Activated gamma-delta T cell treated with anti-CD3 and anti-CD28 coated beads, Interleukin-2, amount 50 U/mL, for 16 hours (primary cell): Measurements from ENCODE around the gene EFCAB14.
A peak's percentile ranks its signal among the peaks of the same experiment; 100 is the strongest.
"Not testable (repeated sequence)": the region's sequence is repeated elsewhere in the genome, so short reads cannot be mapped to it uniquely, and the experiment has no call there.

ENCODE experiments used
- DNase-seq: peaks from one replicate; pipeline ENCODE4 v3.0.0-alpha.2; 2020; ENCODE audit warnings: low read depth

EFCAB14 gene

DNA sequence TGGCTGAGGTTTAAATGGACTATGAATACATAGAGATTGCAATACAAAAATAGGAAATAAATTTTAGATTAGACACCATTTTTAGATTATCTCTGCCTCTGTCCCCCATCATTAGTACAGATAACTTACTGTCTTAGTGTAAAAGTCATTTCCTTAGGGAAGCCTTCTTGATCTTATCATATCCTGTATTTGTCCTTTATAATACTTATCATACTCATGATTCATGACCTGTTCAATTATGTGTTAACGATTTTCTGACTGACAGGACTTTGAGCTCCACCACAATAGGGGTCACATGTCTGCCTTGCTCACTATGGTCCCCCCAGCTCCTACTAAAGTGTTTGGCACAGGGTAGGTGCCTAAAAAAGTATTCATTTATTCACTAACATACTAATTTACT lies 32.7 kb downstream of the EFCAB14 start:
- no peak for DNase-seq

DNA sequence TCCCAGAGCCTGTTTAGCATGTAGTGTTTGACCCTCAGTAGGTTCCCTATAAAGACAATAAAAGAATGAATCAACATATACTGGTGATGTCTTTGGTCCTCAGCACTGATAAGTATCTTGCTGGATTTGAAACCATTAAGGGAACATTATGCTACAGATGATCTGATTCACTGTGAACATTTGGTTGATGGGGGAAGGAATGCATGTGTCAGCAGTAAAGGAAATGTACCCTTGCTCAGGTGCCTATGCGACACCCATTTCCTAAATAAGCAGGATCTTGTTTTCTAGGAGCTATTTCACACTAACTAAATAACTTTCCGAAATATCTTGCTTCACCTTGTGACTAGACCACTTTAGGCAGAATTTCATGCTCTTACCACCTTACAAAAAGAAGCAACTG lies 34.2 kb downstream of the EFCAB14 start:
- DNase-seq, result no peak

- DNase-seq, result no peak
These were observed 36.9 kb downstream of the EFCAB14 start for GRCh38 chr1:46682064-46682463.

DNA sequence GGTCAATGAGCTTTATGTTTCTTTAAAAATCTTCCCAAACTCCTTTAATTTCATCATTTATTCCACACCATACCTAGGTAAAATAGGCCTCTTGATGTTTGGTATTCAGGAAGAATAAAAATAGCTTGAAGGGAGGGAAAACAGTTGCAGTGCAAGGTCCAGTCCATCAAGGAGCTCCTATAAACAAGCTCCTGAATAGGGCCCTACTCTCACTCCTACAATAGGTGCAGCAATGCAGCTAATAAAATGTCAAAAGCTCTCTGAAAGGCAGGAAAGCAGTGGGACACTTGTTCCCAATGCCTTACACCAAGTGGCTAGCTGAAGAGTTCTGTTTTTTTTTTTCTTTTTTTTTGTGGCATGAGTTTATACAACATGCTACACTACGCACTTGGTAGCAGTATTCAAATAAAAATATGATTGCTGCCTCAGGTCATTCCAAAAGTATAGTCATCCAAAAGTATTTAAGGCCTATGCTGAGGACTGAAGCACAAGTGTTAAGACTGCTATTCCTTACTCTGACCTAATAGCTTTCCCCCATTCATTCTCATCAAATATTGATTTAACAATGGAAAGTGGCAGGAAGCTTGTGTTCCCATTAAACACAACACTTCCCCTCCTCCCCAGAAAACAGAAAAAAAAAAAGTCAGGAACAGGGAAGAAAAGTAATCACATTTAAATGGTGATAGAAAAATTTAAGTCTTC lies 37.4 kb downstream of the EFCAB14 start:
- DNase-seq, result no peak

GRCh38 chr1:46679789-46680573 lies 38.9 kb downstream of the EFCAB14 start:
- DNase-seq, result no peak

GRCh38 chr1:46677339-46677738 lies 41.6 kb downstream of the EFCAB14 start:
- no peak for DNase-seq

- no peak for DNase-seq
These were observed 42.4 kb downstream of the EFCAB14 start for GRCh38 chr1:46676531-46676930.

GRCh38 chr1:46675549-46676314 lies 43.2 kb downstream of the EFCAB14 start:
- no peak for DNase-seq

DNA sequence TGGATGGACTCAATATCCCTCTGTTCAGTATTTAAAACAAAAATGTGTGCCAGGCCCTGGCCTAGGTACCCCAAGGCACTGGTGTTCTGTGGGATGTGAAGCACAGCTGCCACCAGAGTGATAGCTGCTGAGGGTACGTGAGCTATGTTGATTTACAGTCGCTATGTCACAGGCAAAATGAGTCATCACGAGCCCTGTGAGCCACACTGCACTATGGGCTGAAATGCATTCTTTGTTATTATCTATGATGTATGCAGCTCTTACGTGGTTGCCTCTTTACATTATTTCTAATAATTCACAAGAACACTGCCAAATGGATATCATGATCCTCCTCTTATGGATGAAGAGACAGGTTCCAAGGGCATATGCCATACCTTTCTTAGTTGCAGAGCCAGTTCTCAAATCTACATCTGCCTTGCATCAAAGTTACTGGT lies 45.1 kb downstream of the EFCAB14 start:
- no peak for DNase-seq

DNA sequence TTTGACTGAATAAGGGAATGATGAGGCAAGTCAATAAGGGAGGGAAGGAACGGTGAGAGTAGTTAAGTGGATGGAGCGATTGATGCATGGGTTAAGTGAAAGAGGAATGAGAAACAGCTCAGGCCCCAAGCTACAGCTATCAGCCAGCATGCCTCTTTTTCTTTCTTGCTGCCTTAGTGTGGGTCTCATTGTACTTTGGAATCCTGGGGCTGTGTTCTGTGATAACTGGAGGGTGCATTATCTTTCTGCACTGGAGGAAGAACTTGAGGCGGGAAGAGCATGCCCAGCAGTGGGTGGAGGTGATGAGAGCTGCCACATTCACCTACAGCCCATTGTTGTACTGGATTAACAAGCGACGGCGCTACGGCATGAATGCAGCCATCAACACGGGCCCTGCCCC lies 46.2 kb downstream of the EFCAB14 start:
- no peak for DNase-seq

- no peak for DNase-seq
These were observed 47.4 kb downstream of the EFCAB14 start, which contains the start of gene TEX38 for GRCh38 chr1:46671554-46671953. Gene TEX38 (plus strand): TSS chr1:46671854. CDS start chr1:46671935, 81 bp downstream.

- no peak for DNase-seq
These were observed 48.8 kb downstream of the EFCAB14 start for GRCh38 chr1:46670134-46670533.

DNA sequence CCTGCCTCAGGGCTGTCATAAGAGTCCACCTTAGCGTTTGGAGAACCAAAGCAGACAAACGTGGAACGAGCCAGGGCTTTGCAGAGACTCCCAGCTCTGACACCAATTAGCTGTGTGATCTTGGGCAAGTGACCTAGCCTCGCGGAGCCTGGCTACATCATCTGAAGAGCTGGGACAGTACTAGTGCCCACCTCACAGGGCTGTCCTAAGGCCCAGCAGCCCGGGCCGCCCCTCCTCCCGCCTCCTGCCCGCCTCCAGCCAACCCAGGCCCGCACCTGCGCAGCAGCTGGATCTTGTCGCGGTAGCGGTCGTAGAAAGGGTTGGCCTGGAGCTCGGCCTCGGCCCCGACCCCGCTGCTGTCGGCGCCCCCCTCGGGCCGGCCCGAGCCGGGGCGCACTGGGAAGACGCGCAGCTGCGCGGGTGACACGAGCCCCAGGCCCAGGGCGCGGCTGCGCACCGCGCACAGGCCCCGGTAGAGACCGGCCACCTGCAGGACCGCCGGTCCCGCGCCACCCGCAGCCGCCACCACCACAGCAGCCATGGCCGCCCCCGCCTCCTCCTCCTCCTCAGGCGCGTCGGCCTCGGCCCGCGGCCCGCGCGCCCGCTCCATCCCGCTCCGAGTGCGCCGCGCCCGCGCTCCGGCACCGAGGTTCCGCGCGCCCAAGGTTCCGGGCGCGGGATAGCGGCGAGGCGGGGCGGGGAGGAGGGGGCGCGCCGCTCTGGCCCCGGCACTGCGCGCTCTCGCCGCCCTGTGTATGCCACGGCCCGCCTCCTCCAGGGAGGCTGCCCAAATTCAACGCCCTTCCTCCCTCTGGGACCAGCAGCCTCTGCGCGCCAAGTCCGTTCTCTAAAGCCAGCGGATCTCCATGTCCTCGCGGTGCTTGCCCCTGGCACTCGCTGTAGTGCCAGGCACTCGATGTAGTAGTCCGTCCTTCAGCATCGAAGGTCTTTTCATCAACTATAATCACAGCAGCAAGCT lies 50.8 kb downstream of the EFCAB14 start, which contains the start of gene ATPAF1:
Gene ATPAF1 (minus strand): TSS at position 583 of the 979 bp plus-strand sequence. CDS start 42 bp downstream, at position 541.
- peak; percentile 10 for DNase-seq

- no peak for DNase-seq
These were observed 52.9 kb downstream of the EFCAB14 start for GRCh38 chr1:46665983-46666382.

DNA sequence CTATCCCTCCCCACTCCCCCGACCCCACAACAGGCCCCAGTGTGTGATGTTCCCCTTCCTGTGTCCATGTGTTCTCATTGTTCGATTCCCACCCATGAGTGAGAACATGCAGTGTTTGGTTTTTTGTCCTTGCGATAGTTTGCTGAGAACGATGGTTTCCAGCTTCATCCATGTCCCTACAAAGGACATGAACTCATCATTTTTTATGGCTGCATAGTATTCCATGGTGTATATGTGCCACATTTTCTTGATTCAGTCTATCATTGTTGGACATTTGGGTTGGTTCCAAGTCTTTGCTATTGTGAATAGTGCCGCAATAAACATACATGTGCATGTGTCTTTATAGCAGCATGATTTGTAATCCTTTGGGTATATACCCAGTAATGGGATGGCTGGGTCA lies 56.0 kb downstream of the EFCAB14 start:
- not testable (repeated sequence) for DNase-seq

DNA sequence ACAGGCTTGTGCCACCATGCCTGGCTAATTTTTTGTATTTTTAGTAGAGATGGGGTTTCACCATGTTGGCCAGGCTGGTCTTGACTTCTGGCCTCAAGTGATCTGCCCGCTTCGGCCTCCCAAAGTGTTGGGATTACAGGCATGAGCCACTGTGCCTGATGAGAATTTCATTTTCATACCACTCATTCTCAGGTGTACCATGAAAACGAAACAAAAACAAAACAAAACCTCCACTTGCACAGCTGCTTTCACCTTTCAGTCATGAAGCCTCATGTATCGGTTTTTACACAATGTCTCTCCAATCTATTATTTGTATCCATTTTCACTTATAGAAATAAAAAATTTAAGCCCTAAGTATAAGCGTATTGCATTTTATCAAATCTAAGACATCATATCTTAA lies 58.8 kb downstream of the EFCAB14 start:
- not testable (repeated sequence) for DNase-seq

GRCh38 chr1:46659307-46659870 lies 59.5 kb downstream of the EFCAB14 start:
- no peak for DNase-seq

DNA sequence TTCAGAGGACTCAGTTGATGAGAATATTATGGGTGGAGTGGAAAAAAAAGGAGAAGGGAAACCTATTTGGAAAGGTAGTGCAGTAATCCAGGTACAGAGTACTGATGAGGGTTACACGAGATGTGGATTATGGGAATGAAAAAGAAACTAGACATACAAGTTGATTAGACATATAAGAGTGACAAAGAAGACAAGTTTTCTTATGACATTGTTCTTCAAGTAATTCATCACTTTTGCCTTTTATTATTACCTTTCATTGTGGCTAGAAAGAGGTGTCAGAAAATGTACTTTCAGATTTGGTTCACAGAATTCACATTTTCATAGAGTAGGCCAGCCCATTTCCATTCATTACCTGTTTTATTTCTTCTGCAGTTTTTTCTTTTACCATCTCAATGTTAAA lies 61.1 kb downstream of the EFCAB14 start:
- no peak for DNase-seq

DNA sequence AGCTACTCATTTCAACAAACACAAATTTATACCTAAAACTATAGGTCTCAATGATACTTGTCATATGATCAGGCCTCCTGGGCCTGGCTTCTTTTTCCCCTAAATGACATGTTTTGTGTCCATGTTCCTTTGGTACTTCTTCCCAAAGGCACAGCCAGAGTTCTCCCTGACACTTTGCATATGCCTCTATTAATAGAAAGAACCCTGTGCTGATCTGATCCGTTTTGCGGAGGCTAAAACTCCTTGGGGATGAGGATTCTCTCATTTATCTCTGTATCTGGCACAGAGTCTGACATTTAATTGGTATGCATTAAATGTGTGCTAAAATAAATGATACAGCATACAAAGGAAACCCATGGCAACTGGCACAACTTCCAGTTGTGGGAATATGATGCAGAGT lies 62.3 kb downstream of the EFCAB14 start:
- DNase-seq, result no peak

DNA sequence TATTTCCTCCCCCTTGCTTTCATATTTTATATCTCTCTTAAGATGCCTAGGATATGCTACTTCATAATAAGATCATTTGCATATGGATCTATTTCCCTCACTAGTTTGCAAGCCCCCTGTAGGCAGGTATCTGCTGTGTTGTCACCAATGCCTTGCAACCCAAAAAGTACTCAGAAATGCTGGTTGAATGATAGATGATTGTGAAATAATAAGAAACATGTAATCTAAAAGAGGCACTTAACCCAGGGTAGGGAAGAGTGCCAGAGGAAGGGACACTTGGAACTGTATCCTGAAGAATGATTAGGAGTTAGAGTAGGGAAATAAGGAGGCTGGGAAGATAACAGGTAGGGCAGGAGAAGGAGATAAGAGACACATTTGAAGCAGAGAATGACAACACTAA lies 63.1 kb downstream of the EFCAB14 start:
- DNase-seq, result no peak

DNA sequence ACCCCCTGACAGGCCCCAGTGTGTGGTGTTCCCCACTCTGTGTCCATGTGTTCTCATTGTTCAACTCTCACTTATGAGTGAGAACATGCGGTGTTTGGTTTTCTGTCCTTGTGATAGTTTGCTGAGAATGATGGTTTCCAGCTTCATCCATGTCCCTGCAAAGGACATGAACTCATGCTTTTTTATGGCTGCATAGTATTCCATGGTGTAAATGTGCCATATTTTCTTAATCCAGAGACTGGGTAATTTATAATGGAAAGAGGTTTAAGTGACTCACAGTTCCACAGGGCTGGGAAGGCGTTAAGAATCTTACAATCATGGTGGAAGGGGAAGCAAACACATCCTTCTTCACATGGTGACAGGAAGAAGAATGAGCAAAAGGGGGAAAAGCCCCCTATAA lies 64.2 kb downstream of the EFCAB14 start:
- not testable (repeated sequence) for DNase-seq
